ENCODE data around the gene ADCY2.

ADCY2 gene

DNA sequence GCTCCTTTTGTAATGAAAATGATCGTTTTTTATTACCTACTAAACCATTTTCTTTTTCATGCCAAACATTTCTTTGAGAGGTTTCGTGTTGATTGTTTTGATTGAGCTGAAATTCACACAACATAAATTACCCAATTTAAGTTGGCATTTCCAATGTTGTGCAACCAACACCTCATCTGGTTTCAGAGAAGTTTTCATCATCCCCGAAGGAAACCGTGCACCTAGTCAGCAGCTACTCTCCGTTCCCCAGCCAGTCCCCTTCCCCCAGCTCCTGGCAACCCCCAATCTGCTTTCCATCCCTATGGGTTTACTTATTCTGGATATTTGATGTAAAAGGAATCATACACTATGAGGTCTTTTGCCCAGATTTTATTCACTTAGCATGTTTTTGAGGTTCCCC, 123.6 kb downstream of the ADCY2 start:
- Histone ChIP-seq H3K9me3 (ENCODE audit: control insufficient read depth, insufficient read depth, low read length) (no peaks in the 10 kb centered on the region), H3K36me3 (ENCODE audit: control insufficient read depth, insufficient read depth, low read length) (peaks cover 3% of the 10 kb centered on the region), H3K4me3 (ENCODE audit: low read depth, low read length) (no peak overlapping the region), H3K9ac (ENCODE audit: low read depth, low read length) (no peak overlapping the region), H3K4me1 (ENCODE audit: control insufficient read depth, insufficient read depth, low read length) (peaks cover 6% of the 10 kb centered on the region), H3K27me3 (ENCODE audit: control insufficient read depth, insufficient read depth, low read length) (no peaks in the 10 kb centered on the region)

DNA sequence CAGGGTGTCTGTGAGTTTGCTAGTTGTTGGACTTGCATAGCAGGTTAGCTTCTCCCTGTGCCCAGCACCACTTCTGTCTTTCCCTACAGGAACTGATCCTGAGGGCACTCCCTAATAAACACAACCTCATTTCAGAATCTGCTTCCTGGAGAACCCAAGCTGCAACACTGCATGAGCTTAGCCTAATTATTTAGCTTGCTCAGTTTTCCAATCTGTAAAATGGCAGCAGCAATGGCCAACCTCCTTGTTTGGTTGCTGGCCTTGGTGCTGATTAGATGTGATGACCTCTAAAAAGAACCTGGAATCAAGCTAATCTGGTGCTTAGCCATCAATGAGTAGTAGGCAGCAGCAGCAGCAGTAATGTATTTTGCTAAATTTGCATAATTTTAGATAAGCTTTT, 133.9 kb downstream of the ADCY2 start:
- Histone ChIP-seq H3K27me3 (ENCODE audit: control insufficient read depth, insufficient read depth, low read length) (no peaks in the 10 kb centered on the region), H3K9me3 (ENCODE audit: control insufficient read depth, insufficient read depth, low read length) (no peaks in the 10 kb centered on the region), H3K4me3 (ENCODE audit: low read depth, low read length) (no peak overlapping the region), H3K9ac (ENCODE audit: low read depth, low read length) (no peak overlapping the region), H3K36me3 (ENCODE audit: control insufficient read depth, insufficient read depth, low read length) (no peaks in the 10 kb centered on the region), H3K4me1 (ENCODE audit: control insufficient read depth, insufficient read depth, low read length) (no peaks in the 10 kb centered on the region)

- H3K36me3 ChIP-seq (ENCODE audit: control insufficient read depth, insufficient read depth, low read length): no peaks in the 10 kb centered on the region
- H3K27me3 ChIP-seq (ENCODE audit: control insufficient read depth, insufficient read depth, low read length): no peaks in the 10 kb centered on the region
- no peak overlapping the region for H3K4me3 ChIP-seq (ENCODE audit: low read depth, low read length)
- no peaks in the 10 kb centered on the region for H3K9me3 ChIP-seq (ENCODE audit: control insufficient read depth, insufficient read depth, low read length)
- H3K4me1 ChIP-seq (ENCODE audit: control insufficient read depth, insufficient read depth, low read length): no peaks in the 10 kb centered on the region
- H3K9ac ChIP-seq (ENCODE audit: low read depth, low read length): no peak overlapping the region
These were observed 138.0 kb downstream of the ADCY2 start for GRCh38 chr5:7533941-7534340.

- Histone ChIP-seq H3K36me3 (ENCODE audit: control insufficient read depth, insufficient read depth, low read length) (no peaks in the 10 kb centered on the region), H3K4me1 (ENCODE audit: control insufficient read depth, insufficient read depth, low read length) (no peaks in the 10 kb centered on the region), H3K9ac (ENCODE audit: low read depth, low read length) (no peak overlapping the region), H3K9me3 (ENCODE audit: control insufficient read depth, insufficient read depth, low read length) (no peaks in the 10 kb centered on the region), H3K27me3 (ENCODE audit: control insufficient read depth, insufficient read depth, low read length) (no peaks in the 10 kb centered on the region), H3K4me3 (ENCODE audit: low read depth, low read length) (no peak overlapping the region)
These were observed 138.6 kb downstream of the ADCY2 start for GRCh38 chr5:7534505-7534904.

- Histone ChIP-seq H3K9me3 (ENCODE audit: control insufficient read depth, insufficient read depth, low read length) (no peaks in the 10 kb centered on the region), H3K27me3 (ENCODE audit: control insufficient read depth, insufficient read depth, low read length) (no peaks in the 10 kb centered on the region), H3K36me3 (ENCODE audit: control insufficient read depth, insufficient read depth, low read length) (no peaks in the 10 kb centered on the region), H3K4me1 (ENCODE audit: control insufficient read depth, insufficient read depth, low read length) (peaks cover 4% of the 10 kb centered on the region), H3K9ac (ENCODE audit: low read depth, low read length) (no peak overlapping the region), H3K4me3 (ENCODE audit: low read depth, low read length) (no peak overlapping the region)
These were observed 141.6 kb downstream of the ADCY2 start for GRCh38 chr5:7537573-7537972.

- Histone ChIP-seq H3K9me3 (ENCODE audit: control insufficient read depth, insufficient read depth, low read length) (no peaks in the 10 kb centered on the region), H3K36me3 (ENCODE audit: control insufficient read depth, insufficient read depth, low read length) (no peaks in the 10 kb centered on the region), H3K27me3 (ENCODE audit: control insufficient read depth, insufficient read depth, low read length) (no peaks in the 10 kb centered on the region), H3K9ac (ENCODE audit: low read depth, low read length) (no peak overlapping the region), H3K4me1 (ENCODE audit: control insufficient read depth, insufficient read depth, low read length) (peaks cover 4% of the 10 kb centered on the region), H3K4me3 (ENCODE audit: low read depth, low read length) (no peak overlapping the region)
These were observed 143.6 kb downstream of the ADCY2 start for GRCh38 chr5:7539571-7539970.

DNA sequence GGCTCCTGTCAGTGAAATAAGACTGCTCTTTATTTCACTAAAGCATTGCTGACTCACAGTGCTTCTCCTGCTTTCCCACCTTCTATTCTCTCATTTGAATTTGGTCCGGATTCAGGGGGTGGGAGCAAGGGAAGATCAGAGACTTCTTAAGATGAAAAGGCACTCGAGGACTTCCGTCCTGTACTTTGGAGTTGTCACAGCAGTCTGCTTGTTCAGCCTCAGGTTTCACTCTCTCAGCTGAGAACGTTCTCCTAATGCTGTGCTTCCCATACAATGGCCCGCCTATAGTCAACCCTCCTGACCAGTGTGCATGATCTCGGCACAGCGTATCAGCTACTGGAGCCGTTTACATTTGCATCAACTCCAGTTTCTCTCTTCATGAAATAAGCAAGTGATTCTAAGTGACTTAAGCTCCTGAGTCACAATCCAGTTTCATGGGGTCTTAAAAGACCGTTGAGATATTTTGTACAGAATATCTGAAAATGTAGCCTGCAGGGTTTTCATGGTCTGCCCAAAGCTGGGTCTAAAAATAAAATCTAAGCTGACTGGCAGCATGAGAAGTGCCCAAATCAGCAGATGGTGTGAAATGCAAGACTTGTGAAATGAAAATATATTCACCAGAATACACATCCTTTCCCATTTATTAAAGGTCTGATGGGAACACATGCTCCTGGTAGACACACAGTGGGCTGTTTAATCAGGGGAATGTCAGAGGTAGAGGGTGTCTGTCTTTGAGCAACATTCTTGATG, 145.0 kb downstream of the ADCY2 start:
- Histone ChIP-seq H3K9me3 (ENCODE audit: control insufficient read depth, insufficient read depth, low read length) (no peaks in the 10 kb centered on the region), H3K36me3 (ENCODE audit: control insufficient read depth, insufficient read depth, low read length) (no peaks in the 10 kb centered on the region), H3K9ac (ENCODE audit: low read depth, low read length) (no peak overlapping the region), H3K27me3 (ENCODE audit: control insufficient read depth, insufficient read depth, low read length) (no peaks in the 10 kb centered on the region), H3K4me3 (ENCODE audit: low read depth, low read length) (no peak overlapping the region), H3K4me1 (ENCODE audit: control insufficient read depth, insufficient read depth, low read length) (peaks cover 4% of the 10 kb centered on the region)

GRCh38 chr5:7541898-7542297, 146.0 kb downstream of the ADCY2 start:
- Histone ChIP-seq H3K9me3 (ENCODE audit: control insufficient read depth, insufficient read depth, low read length) (no peaks in the 10 kb centered on the region), H3K4me1 (ENCODE audit: control insufficient read depth, insufficient read depth, low read length) (peaks cover 4% of the 10 kb centered on the region), H3K27me3 (ENCODE audit: control insufficient read depth, insufficient read depth, low read length) (no peaks in the 10 kb centered on the region), H3K36me3 (ENCODE audit: control insufficient read depth, insufficient read depth, low read length) (no peaks in the 10 kb centered on the region), H3K4me3 (ENCODE audit: low read depth, low read length) (no peak overlapping the region), H3K9ac (ENCODE audit: low read depth, low read length) (no peak overlapping the region)

DNA sequence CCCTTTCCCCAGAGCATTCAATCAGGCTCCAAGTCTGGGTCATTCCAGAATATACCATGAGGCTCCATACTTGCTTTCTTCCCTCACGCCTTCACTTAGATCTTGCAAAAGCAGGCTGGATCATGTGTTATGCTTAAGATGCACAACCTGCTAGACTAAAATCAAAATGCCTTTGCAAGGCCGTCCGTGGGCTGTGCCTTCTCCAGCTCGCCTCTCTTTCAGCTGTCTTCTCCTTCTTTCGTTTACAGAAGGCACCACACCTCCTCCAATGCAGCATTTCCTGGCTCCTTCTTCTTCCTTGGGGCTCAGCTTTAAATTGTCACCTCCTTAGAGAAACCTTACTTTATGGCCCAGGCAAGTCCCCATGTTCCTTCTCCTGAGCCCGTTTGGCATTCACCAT, 150.6 kb downstream of the ADCY2 start:
- H3K27me3 ChIP-seq (ENCODE audit: control insufficient read depth, insufficient read depth, low read length): no peaks in the 10 kb centered on the region
- H3K36me3 ChIP-seq (ENCODE audit: control insufficient read depth, insufficient read depth, low read length): peaks cover 3% of the 10 kb centered on the region
- H3K4me3 ChIP-seq (ENCODE audit: low read depth, low read length): no peak overlapping the region
- no peaks in the 10 kb centered on the region for H3K9me3 ChIP-seq (ENCODE audit: control insufficient read depth, insufficient read depth, low read length)
- no peaks in the 10 kb centered on the region for H3K4me1 ChIP-seq (ENCODE audit: control insufficient read depth, insufficient read depth, low read length)
- H3K9ac ChIP-seq (ENCODE audit: low read depth, low read length): no peak overlapping the region

GRCh38 chr5:7548596-7548995, 152.7 kb downstream of the ADCY2 start:
- no peak overlapping the region for H3K9ac ChIP-seq (ENCODE audit: low read depth, low read length)
- no peaks in the 10 kb centered on the region for H3K4me1 ChIP-seq (ENCODE audit: control insufficient read depth, insufficient read depth, low read length)
- H3K9me3 ChIP-seq (ENCODE audit: control insufficient read depth, insufficient read depth, low read length): no peaks in the 10 kb centered on the region

DNA sequence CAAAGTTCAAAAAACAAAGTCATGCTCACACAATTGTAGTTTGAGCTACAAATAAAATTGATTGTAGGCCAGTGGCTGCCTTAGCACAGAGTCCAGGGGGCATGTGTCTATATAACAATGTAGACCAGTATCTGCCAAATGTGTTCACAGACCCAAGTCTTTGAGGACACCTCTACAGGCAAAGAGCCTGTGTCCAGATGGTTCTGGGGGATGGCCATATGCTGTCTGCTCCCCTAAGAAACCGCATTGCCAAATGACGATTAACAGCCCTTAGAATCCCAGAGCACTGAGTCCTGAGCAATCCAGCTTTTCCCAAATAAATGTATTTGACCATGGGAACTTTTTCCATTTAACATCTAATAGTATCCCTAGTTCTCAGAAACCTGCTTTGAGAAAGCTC, 169.6 kb downstream of the ADCY2 start:
- Histone ChIP-seq H3K36me3 (ENCODE audit: control insufficient read depth, insufficient read depth, low read length) (no peaks in the 10 kb centered on the region), H3K27me3 (ENCODE audit: control insufficient read depth, insufficient read depth, low read length) (no peaks in the 10 kb centered on the region), H3K4me3 (ENCODE audit: low read depth, low read length) (no peak overlapping the region)

More at GRCh38 chr5:7548596-7548995, 152.7 kb downstream of the ADCY2 start:
- Histone ChIP-seq H3K36me3 (ENCODE audit: control insufficient read depth, insufficient read depth, low read length) (peaks cover 3% of the 10 kb centered on the region), H3K4me3 (ENCODE audit: low read depth, low read length) (no peak overlapping the region), H3K27me3 (ENCODE audit: control insufficient read depth, insufficient read depth, low read length) (no peaks in the 10 kb centered on the region)

DNA sequence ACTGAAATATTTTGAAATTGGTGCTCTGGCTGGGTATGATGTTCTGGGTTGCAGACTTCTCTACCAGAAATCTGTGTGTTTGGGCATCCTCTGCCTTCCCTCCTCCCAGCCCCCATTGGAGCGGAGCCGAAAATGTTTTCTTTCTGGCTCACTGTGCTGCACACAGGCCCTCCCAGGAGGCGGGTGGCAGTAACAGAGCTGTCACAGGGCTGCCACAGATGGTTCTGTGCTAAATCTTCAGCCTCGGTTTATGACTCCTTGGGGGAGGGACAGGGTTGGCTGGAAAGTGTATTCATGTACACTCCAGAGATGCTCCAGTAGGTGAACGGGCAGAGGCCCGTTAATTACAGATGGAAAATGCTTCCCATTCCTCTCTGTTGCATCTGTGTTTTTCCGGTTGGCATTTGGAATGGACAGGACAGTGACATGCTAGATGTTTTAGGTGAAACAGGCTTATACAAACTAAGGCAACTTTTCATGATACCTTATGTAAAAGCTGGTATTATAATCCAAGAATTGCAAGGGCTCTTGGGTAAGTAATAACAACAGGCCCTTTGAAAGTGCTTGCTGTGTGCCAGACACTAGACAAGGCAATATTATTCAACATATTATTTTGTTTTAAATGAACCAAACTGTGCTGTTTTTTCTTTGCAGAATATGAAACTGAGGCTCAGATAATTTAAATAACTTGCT, 180.2 kb downstream of the ADCY2 start:
- Histone ChIP-seq H3K27me3 (ENCODE audit: control insufficient read depth, insufficient read depth, low read length) (no peaks in the 10 kb centered on the region), H3K9ac (ENCODE audit: low read depth, low read length) (no peak overlapping the region), H3K36me3 (ENCODE audit: control insufficient read depth, insufficient read depth, low read length) (no peaks in the 10 kb centered on the region), H3K4me1 (ENCODE audit: control insufficient read depth, insufficient read depth, low read length) (no peaks in the 10 kb centered on the region), H3K9me3 (ENCODE audit: control insufficient read depth, insufficient read depth, low read length) (no peaks in the 10 kb centered on the region), H3K4me3 (ENCODE audit: low read depth, low read length) (no peak overlapping the region)

More for the DNA sequence above, 169.6 kb downstream of the ADCY2 start:
- Histone ChIP-seq H3K9ac (ENCODE audit: low read depth, low read length) (no peak overlapping the region), H3K4me1 (ENCODE audit: control insufficient read depth, insufficient read depth, low read length) (no peaks in the 10 kb centered on the region), H3K9me3 (ENCODE audit: control insufficient read depth, insufficient read depth, low read length) (no peaks in the 10 kb centered on the region)

All from iPS-15b (cell line).